MM.1S (cell line): Measurements from ENCODE around the gene BORCS6.
"Not testable (repeated sequence)": the region's sequence is repeated elsewhere in the genome, so short reads cannot be mapped to it uniquely, and the experiment has no call there.

Source experiments
- DNase-seq: peaks from one replicate; pipeline ENCODE4 v3.0.0-alpha.2; 2015
- H2AFZ ChIP-seq: fragments of 300-600 bp; sonication (generic); 2 replicates; pipeline ENCODE4 v1.6.0; 2016; ENCODE audit warnings: antibody characterized with exemption, low read length
- H3F3A ChIP-seq: fragments of 300-600 bp; sonication (generic); 2 replicates; pipeline ENCODE4 v1.6.1; 2016; ENCODE audit warnings: mild to moderate bottlenecking, antibody characterized with exemption, low read length, moderate library complexity, mixed read lengths; ENCODE audit not compliant: insufficient read depth
- H3K27ac ChIP-seq: fragments of 300-600 bp; sonication (generic); 2 replicates; pipeline ENCODE4 v1.5.1; 2016; ENCODE audit warnings: mild to moderate bottlenecking, low read length
- H3K27me3 ChIP-seq: fragments of 300-600 bp; sonication (generic); replicated peaks from 2 replicates; pipeline ENCODE4 v1.6.0; 2016; ENCODE audit warnings: low read length; ENCODE audit not compliant: insufficient read depth
- H3K36me3 ChIP-seq: fragments of 300-600 bp; sonication (generic); replicated peaks from 2 replicates; pipeline ENCODE4 v1.6.1; 2016; ENCODE audit warnings: mild to moderate bottlenecking, low read length, mixed read lengths; ENCODE audit not compliant: insufficient read depth
- H3K4me1 ChIP-seq: fragments of 300-600 bp; sonication (generic); 2 replicates; pipeline ENCODE4 v1.6.1; 2016; ENCODE audit warnings: low read length, mixed read lengths
- H3K4me2 ChIP-seq: fragments of 300-600 bp; sonication (generic); 2 replicates; pipeline ENCODE4 v1.6.0; 2016; ENCODE audit warnings: low read depth, low read length
- H3K4me3 ChIP-seq: fragments of 300-600 bp; sonication (generic); 2 replicates; pipeline ENCODE4 v1.5.1; 2016; ENCODE audit warnings: low read length, mixed read lengths
- H3K79me2 ChIP-seq: fragments of 300-600 bp; sonication (generic); 2 replicates; pipeline ENCODE4 v1.6.1; 2016; ENCODE audit warnings: mixed run types, low read length, mixed read lengths
- H3K9ac ChIP-seq: fragments of 300-600 bp; sonication (generic); 2 replicates; pipeline ENCODE4 v1.6.1; 2016; ENCODE audit warnings: low read length, mixed read lengths
- H3K9me2 ChIP-seq: fragments of 300-600 bp; sonication (generic); replicated peaks from 2 replicates; pipeline ENCODE4 v1.6.1; 2016; ENCODE audit warnings: mild to moderate bottlenecking, low read length, mixed read lengths; ENCODE audit not compliant: insufficient read depth
- H3K9me3 ChIP-seq: fragments of 300-600 bp; sonication (generic); replicated peaks from 2 replicates; pipeline ENCODE4 v1.6.1; 2016; ENCODE audit warnings: mild to moderate bottlenecking, low read length, mixed read lengths; ENCODE audit not compliant: insufficient read depth
- H4K20me1 ChIP-seq: fragments of 300-600 bp; sonication (generic); 2 replicates; pipeline ENCODE4 v1.6.1; 2016; ENCODE audit warnings: mild to moderate bottlenecking, low read length, moderate library complexity, mixed read lengths; ENCODE audit not compliant: insufficient read depth
- CTCF ChIP-seq: fragments of 300-600 bp; sonication (generic); IDR thresholded peaks from 2 replicates; pipeline ENCODE4 v1.5.1; 2016; ENCODE audit warnings: antibody characterized with exemption, low read length, mixed read lengths
- EZH2 ChIP-seq: fragments of 300-600 bp; sonication (generic); optimal IDR thresholded peaks from 2 replicates; pipeline ENCODE3; 2017; ENCODE audit warnings: low read depth, mild to moderate bottlenecking, antibody characterized with exemption, low read length, mixed read lengths
- EZH2phosphoT487 ChIP-seq: fragments of 300-600 bp; sonication (generic); IDR thresholded peaks from 2 replicates; pipeline ENCODE4 v1.6.1; 2018; ENCODE audit warnings: antibody characterized with exemption, low read length

BORCS6 gene

DNA sequence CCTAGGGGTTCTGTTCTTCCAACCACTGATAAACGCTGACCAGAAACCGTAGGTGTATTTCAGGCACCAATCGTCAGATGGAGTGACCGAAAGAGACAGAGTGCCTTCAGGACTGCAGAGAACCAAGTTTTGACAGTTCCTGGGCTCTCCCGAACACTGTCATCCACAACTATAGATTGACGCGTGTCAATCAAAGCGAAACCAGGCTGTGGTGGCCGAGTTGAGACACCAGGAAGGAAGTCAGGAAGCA is 32.3 kb upstream of the BORCS6 start:
- Histone ChIP-seq H3K9me2 (no peaks in the 10 kb centered on the region), H3F3A (peaks cover 43% of the 10 kb centered on the region)
- DNase-seq: no peak

DNA sequence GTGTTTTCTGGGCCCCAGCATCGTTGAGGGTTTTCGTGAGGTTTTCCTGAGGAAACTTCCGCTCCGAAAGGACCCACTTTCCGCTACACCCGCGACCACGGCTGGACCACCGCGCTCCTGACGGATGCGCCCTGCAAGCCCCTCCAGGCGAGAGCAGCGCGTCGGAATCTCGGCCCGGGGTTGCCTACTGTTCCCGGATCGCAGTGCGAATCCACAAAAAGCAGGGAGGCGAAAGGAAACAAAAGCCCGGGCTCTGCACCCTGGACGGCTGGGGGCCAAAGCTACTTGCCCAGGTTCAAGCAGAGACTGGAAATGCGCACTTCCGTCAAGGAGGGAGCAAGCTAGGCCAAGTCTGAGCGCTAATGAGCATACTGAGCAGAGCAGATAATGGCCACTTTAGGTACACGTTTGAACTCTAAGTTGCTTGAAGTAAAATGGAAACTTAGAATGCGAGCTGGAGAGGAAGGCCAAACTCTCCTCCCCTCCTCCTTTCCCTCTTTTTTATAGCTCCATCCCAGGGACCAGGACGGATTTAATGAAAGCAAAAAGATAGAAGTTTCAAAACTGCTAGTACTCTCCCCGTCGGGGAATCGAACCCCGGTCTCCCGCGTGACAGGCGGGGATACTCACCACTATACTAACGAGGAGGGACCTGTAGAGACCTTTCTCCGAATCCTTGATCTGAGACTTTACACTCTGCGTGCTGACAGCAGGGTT is 31.8 kb upstream of the BORCS6 start:
- peak overlapping the region; percentile 76 for H3K4me2 ChIP-seq
- H3K79me2 ChIP-seq: no peaks in the 10 kb centered on the region
- H3K4me1 ChIP-seq: peaks cover 5% of the 10 kb centered on the region; the same call in 1 of the 2 replicates
- peaks cover 43% of the 10 kb centered on the region for H3F3A ChIP-seq
- peak overlapping the region; percentile 75 for H3K9ac ChIP-seq
- no peaks in the 10 kb centered on the region for H3K27me3 ChIP-seq
- H3K9me2 ChIP-seq: no peaks in the 10 kb centered on the region
- no peaks in the 10 kb centered on the region for H4K20me1 ChIP-seq
- H2AFZ ChIP-seq: peak overlapping the region; percentile 90
- TF ChIP-seq EZH2 (no peak), EZH2phosphoT487 (no peak), CTCF (no peak)
- H3K36me3 ChIP-seq: no peaks in the 10 kb centered on the region
- H3K27ac ChIP-seq: peak overlapping the region; percentile 95
- DNase-seq: peak; percentile 87
- no peaks in the 10 kb centered on the region for H3K9me3 ChIP-seq
- H3K4me3 ChIP-seq: peak overlapping the region; percentile 72

More for the DNA sequence above, 32.3 kb upstream of the BORCS6 start:
- Histone ChIP-seq H3K79me2 (no peaks in the 10 kb centered on the region), H3K9ac (peak overlapping the region; percentile 75), H3K27me3 (no peaks in the 10 kb centered on the region), H3K4me2 (peak overlapping the region; percentile 76), H3K4me3 (peak overlapping the region; percentile 72), H3K27ac (peak overlapping the region; percentile 95), H3K9me3 (no peaks in the 10 kb centered on the region), H4K20me1 (no peaks in the 10 kb centered on the region), H3K4me1 (peaks cover 5% of the 10 kb centered on the region; the same call in 1 of the 2 replicates), H2AFZ (peak overlapping the region; percentile 65; the same call in 1 of the 2 replicates), H3K36me3 (0 out of 2 replicates have a peak, but pooled peaks cover 3% of the 10 kb centered on the region)
- no peak for TF ChIP-seq CTCF

GRCh38 chr17:8220783-8221662 is 31.0 kb upstream of the BORCS6 start:
- DNase-seq: peak; percentile 76
- Histone ChIP-seq H3K9ac (peak overlapping the region; percentile 75), H3F3A (peaks cover 43% of the 10 kb centered on the region)

DNA sequence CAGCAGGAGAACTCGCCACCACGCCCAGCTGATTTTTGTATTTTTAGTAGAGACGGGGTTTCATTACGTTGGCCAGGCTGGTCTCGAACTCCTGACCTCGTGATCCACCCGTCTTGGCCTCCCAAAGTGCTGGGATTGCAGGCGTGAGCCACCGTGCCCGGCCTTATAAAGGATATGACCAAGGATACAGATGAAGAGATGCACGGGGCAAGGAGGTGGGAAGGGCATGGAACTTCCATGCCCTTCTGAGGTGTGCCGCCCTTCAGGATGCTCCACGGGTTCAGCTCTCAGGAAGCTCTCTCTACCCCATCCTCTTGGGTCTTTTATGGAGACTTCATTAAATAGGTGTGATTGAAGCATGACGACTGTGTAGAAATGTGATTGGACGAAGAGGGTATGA is 24.0 kb upstream of the BORCS6 start:
- H2AFZ ChIP-seq, H3K27ac ChIP-seq, DNase-seq, H3K36me3 ChIP-seq, H3K9me2 ChIP-seq, H3K9me3 ChIP-seq, H3K9ac ChIP-seq, H3K4me2 ChIP-seq, H3K27me3 ChIP-seq, H4K20me1 ChIP-seq, H3K4me1 ChIP-seq, H3K4me3 ChIP-seq: not testable (repeated sequence)
- Histone ChIP-seq H3K79me2 (peaks cover 14% of the 10 kb centered on the region), H3F3A (peaks cover 18% of the 10 kb centered on the region)

More at GRCh38 chr17:8220783-8221662, 31.0 kb upstream of the BORCS6 start:
- Histone ChIP-seq H3K27me3 (no peaks in the 10 kb centered on the region), H3K79me2 (no peaks in the 10 kb centered on the region), H3K4me3 (peak overlapping the region; percentile 72), H3K4me2 (peak overlapping the region; percentile 76), H2AFZ (peak overlapping the region; percentile 90), H3K36me3 (no peaks in the 10 kb centered on the region), H3K9me2 (no peaks in the 10 kb centered on the region), H3K27ac (peak overlapping the region; percentile 95), H3K9me3 (no peaks in the 10 kb centered on the region), H4K20me1 (no peaks in the 10 kb centered on the region), H3K4me1 (peaks cover 5% of the 10 kb centered on the region; the same call in 1 of the 2 replicates)
- no peak for TF ChIP-seq EZH2
